WTC11 (cell line): ENCODE data around the gene ENO2.
"Not testable (repeated sequence)": the region's sequence is repeated elsewhere in the genome, so short reads cannot be mapped to it uniquely, and the experiment has no call there.

Source experiments
- ATF1 ChIP-seq: sonication (generic); formaldehyde crosslinking; IDR thresholded peaks from 2 replicates; pipeline ENCODE4 v1.8.1; 2023; ENCODE audit warnings: mild to moderate bottlenecking, moderate library complexity, missing genetic modification reagents
- CTCF ChIP-seq: fragments of 200-600 bp; IDR thresholded peaks from 2 replicates; pipeline ENCODE4 v1.8.0; 2022; ENCODE audit warnings: antibody characterized with exemption
- NR2C2 ChIP-seq: sonication (generic); formaldehyde crosslinking; IDR thresholded peaks from 2 replicates; pipeline ENCODE4 v1.8.0; 2022; ENCODE audit warnings: mild to moderate bottlenecking, missing genetic modification reagents
- SP1 ChIP-seq: sonication (generic); formaldehyde crosslinking; conservative IDR thresholded peaks from 2 replicates; pipeline ENCODE4 v1.8.1; 2022; ENCODE audit warnings: missing genetic modification reagents
- TEAD4 ChIP-seq: sonication (generic); formaldehyde crosslinking; IDR thresholded peaks from 2 replicates; pipeline ENCODE4 v1.8.0; 2022; ENCODE audit warnings: mild to moderate bottlenecking, missing genetic modification reagents
- TF ChIP-seq, protein P1 (sequence below): sonication (generic); formaldehyde crosslinking; IDR thresholded peaks from 2 replicates; pipeline ENCODE4 v1.8.0; 2023; ENCODE audit warnings: mild to moderate bottlenecking, missing genetic modification reagents

- not testable (repeated sequence) for TF ChIP-seq CTCF; NR2C2 (CRISPR knock-in tag); TEAD4 (CRISPR knock-in tag); SP1 (CRISPR knock-in tag); ATF1 (CRISPR knock-in tag)
- TF ChIP-seq, protein P1, sequence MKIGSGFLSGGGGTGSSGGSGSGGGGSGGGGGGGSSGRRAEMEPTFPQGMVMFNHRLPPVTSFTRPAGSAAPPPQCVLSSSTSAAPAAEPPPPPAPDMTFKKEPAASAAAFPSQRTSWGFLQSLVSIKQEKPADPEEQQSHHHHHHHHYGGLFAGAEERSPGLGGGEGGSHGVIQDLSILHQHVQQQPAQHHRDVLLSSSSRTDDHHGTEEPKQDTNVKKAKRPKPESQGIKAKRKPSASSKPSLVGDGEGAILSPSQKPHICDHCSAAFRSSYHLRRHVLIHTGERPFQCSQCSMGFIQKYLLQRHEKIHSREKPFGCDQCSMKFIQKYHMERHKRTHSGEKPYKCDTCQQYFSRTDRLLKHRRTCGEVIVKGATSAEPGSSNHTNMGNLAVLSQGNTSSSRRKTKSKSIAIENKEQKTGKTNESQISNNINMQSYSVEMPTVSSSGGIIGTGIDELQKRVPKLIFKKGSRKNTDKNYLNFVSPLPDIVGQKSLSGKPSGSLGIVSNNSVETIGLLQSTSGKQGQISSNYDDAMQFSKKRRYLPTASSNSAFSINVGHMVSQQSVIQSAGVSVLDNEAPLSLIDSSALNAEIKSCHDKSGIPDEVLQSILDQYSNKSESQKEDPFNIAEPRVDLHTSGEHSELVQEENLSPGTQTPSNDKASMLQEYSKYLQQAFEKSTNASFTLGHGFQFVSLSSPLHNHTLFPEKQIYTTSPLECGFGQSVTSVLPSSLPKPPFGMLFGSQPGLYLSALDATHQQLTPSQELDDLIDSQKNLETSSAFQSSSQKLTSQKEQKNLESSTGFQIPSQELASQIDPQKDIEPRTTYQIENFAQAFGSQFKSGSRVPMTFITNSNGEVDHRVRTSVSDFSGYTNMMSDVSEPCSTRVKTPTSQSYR (CRISPR knock-in tag): not testable (repeated sequence)
These were observed 40.4 kb upstream of the ENO2 start for GRCh38 chr12:6874015-6874368.
